ENCODE data around the gene CACNG7.

- no peak for TF ChIP-seq POLR2AphosphoS5 (IDR thresholded peaks at IDR 0.05; ENCODE audit: low read depth)
- no peak for TF ChIP-seq CTCF (IDR thresholded peaks at IDR 0.05; ENCODE audit: insufficient read depth, low read length)
- TF ChIP-seq SPI1 (IDR thresholded peaks at IDR 0.05; ENCODE audit: borderline replicate concordance, low read depth), result no peak
- TF ChIP-seq GABPA (IDR thresholded peaks at IDR 0.05; ENCODE audit: low read depth), result no peak
- no peak for TF ChIP-seq REST (IDR thresholded peaks at IDR 0.05; ENCODE audit: insufficient replicate concordance, low read depth)
These were observed 49.1 kb downstream of the CACNG7 start for GRCh38 chr19:53958168-53958571.
